GM18873 (cell line): Measurements from ENCODE around the gene SCN4B.
"Not testable (repeated sequence)": the region's sequence is repeated elsewhere in the genome, so short reads cannot be mapped to it uniquely, and the experiment has no call there.

Source experiments
- ATAC-seq: cut with Tn5 transposase; IDR thresholded peaks from one replicate; pipeline ENCODE4 v1.9.1; 2021; ENCODE audit warnings: mild to moderate bottlenecking, moderate library complexity, moderate number of reproducible peaks; ENCODE audit not compliant: unreplicated experiment, low FRiP score

The SCN4B gene, protein sequence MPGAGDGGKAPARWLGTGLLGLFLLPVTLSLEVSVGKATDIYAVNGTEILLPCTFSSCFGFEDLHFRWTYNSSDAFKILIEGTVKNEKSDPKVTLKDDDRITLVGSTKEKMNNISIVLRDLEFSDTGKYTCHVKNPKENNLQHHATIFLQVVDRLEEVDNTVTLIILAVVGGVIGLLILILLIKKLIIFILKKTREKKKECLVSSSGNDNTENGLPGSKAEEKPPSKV

DNA sequence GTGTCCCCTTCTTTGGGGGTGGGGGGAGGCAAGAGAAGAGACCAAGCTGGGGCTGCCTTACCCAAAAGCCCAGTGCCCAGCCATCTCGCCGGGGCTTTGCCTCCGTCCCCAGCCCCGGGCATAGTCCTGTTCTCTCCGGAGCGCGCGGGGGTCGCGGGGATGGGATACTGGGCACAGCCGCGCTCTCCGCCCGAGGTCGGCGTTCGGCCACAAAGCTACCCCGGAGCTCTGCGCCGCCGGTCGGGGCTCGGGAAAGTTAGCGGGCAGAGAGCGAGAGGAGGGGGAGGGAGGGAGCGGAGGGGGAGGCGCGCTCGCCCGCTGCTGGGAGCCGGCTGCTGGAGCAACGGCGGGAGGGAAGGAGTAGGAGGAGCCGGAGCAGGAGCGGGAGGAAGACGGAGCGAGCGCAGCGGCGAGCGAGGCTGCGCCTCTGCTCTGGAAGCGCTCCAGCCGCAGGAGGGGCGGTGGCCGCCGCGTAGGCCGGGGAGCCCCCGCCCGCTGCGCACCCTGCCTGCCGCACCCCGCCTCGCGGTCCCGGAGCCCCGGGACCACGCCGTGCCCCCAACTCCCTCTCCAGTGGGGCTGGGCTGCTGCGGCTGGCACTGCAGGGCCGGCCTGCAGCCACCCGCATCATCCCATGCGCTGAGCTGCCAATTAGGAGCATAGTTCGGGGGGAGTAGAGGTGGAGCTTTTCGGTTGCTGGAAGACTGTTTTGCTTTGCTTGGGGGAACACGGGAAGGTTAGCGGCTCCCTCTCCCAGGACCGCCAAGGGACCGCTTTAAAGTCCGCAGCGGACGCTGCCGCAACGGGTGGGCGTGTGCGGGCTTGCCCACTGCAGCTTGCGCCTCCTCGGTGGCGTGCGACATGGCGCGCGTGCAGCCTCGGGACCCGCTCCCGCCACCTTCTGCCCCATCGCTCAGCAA lies at the start of gene SCN4B:
SCN4B (minus strand) TSS at position 272 of the 920 bp plus-strand sequence; CDS start at position 122, 150 bp downstream.
- ATAC-seq: no peak

DNA sequence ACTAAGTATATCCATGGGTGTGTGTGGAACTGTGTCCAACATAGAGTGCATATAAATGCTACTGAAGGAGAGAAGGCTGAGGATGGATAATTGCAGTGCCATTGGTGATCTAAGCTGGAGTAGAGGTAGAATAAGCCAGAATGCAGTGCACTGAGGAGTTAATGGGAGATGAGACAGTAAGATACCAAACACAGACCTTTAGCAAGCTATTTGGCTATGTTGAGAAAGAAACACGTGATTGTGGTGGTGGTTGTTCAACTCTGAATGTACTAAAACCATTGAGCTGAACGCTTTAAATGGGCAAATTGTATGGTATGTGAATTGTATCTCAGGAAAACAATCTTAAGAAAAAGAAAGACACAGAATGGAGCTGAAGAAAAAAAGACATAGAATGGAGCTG lies 49.3 kb upstream of the SCN4B start:
- no peak for ATAC-seq

DNA sequence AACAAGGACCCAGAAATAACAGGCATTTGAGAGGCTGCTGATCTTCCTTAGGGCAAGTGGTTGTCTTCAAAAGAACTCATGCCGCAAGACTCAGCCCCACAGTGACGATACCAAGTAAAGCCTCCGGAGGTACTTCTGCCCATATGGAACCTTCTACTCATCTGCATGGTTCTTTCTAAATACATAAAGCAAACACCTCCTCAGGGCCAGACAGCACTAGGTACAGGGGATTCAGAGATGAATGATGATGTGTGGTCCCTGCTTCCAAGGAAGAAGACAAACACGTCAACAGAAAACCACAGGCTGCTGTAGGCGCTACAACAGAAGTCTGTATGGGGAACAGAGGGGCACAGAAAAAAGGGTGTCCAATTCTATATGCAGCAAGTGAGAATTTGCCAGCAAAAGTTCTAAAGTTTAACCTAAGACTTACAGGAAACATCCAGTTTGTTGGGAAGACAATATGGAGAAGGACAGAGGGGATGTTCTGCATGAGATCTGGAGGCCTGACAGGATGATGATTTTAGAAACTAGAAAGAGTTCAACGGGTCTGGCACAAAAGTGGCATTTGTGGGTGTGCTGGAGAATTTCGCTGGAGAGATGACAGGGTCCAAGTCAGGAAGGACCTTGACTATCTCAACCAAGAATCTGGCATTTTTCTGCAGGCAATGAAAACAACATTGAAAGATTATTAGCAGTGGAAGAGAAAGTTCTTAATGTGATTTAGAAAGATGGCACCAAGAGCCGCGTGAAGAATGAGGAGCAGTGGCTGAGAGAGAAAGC lies 48.5 kb upstream of the SCN4B start:
- no peak for ATAC-seq

DNA sequence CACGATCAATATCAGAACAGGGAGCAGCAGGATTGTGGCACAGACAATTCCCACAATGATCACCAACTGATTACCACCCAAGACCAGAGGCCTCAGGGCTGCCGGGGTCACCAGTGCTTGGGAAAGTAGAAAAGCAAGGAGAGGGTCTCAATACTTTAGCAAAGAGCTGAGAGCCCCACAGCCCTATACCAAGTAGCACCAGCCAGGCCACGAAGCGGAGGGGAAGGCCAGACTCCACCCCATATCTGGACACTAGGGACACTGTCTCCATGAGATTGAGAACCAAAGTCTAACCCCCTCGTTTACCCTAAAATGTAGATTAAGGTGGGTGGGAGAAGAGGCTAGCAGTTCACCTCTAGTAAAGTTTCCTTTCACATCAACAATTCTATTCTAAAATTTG lies 47.9 kb upstream of the SCN4B start:
- ATAC-seq: no peak

DNA sequence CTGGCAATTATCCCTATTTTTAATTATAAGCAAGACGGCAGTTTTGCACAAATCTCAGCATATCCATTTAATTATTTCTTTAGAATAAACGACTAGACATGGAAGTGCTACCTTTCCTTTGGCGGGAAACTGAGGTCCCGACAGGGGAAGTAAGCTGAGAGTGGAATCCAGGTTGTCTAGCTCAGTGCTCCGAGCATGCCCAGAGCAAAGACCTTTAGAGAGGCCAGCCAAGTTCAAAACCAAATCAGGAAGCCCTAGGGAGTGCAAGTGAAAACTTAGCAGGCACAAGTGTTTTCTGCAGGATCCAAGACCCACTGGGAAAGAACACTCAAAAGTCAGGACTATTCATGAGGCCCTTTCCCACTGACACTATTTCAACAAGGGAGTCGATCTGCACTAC lies 46.5 kb upstream of the SCN4B start:
- ATAC-seq: no peak

DNA sequence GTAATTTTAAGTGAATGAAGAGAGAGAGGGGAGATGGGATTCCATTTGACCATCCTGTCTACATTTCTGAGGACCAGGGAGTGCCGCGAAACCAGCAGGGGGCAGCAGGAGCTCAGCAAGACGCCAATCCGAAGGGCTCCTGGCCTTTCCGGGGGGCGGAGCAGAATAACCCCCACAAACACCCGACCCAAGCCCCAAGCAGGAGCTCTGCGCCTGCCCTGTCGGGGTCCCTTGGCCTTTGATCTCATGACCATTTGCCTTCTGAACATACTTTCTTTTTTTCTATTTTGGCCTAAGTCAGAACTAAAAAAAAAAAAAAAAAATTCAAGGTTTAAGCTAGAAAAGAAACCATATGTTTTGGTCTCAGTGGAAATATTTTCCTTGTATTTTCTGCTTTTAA lies 45.7 kb upstream of the SCN4B start:
- no peak for ATAC-seq

DNA sequence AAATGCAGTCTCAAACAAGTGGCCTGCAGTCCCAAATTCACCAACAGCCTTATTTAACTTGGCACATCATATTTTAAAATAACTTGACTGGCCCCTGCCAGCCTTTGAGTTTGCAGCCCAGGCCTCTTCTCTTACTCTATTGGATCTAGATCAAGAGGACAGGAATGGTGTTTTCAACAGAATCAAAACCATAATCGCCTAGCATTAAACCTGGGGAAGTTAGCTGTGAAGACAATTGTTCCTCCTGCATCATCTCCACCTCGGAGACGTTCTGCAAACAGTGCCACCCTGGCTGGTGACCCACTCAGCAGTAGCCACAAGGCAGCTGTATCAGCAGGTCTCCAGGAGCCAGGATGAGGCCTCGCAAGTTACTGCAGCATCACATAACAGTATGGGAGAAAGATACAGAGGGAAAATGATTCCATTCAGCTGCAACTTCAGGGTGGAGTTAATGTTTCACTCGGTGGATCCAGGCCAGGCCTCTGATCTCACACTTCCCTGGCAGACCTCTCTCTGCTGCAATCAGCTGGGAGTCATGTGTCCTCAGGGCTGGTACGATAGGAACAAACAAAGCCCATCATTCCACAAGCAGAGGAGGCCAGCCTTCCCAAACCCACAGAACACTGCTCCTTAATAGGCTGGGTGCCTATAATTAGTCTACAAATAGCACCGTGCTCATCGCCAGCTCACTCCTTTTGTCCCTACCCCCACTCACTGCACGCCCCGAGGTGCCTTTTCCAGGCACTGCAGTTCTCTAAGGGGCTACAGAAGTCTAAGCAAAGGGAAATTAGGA lies 42.4 kb upstream of the SCN4B start:
- ATAC-seq: no peak

DNA sequence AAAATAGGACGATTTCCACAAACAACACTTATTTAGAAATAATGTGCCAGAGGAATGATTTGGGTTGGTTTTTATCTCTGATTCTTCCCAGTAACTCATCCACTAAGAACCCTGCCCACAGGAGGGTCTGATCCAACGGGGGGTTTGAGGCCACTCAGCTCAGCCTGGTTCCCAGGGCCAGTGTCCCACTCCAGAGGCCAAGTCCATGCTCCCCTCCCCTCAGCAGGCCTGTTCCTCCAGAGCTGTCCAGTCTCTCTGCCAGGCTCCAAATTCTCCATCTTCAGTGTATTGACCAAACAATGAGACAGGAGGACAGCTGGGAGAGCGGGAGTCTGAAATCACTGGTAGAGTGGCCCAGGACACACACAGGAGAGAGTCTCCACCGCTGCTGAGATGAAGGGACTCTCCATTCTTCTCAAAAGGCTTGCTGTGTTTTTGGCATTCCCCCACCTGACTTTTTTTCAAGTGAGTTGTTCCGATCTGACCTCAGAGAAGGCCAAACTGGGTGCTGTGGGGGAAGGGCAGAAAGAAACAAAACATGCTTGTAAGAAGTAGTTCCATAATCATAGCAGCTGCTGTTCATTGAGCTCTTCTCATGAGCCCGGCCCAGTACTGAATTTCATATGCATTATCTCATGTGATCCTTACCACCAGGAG lies 41.4 kb upstream of the SCN4B start:
- ATAC-seq: no peak

DNA sequence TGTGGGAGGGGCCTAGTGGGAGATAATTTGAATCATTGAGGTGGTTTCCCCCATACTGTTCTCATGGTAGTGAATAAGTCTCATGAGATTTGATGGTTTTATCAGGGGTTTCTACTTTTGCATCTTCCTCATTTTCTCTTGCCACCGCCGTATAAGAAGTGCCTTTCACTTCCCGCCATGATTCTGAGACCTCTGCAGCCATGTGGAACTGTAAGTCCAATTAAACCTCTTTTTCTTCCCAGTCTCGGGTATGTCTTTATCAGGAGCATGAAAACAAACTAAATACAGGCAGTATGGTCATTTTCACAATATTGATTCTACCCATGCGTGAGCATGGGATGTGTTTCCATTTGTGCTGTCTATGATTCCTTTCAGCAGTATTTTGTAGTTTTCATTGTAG lies 40.2 kb upstream of the SCN4B start:
- not testable (repeated sequence) for ATAC-seq

DNA sequence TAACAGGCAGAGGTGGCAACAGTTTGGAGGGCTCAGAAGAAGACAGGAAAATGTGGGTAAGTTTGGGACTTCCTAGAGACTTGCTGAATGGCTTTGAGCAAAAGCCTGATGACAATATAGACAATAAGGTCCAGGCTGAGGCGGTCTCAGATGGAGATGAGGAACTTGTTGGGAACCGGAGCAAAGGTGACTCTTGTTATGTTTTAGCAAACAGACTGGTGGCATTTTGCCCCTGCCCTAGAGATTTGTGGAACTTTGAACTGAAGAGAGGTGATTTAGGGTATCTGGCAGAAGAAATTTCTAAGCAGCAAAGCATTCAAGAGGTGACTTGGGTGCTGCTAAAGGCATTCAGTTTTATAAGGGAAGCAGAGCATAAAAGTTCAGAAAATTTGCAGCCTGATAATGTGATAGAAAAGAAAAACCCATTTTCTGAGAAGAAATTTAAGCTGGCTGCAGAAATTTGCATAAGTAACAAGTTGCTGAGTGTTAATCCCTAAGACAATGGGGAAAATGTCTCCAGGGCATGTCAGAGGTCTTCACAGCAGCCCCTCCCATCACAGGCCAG lies 38.4 kb upstream of the SCN4B start:
- ATAC-seq: not testable (repeated sequence)

DNA sequence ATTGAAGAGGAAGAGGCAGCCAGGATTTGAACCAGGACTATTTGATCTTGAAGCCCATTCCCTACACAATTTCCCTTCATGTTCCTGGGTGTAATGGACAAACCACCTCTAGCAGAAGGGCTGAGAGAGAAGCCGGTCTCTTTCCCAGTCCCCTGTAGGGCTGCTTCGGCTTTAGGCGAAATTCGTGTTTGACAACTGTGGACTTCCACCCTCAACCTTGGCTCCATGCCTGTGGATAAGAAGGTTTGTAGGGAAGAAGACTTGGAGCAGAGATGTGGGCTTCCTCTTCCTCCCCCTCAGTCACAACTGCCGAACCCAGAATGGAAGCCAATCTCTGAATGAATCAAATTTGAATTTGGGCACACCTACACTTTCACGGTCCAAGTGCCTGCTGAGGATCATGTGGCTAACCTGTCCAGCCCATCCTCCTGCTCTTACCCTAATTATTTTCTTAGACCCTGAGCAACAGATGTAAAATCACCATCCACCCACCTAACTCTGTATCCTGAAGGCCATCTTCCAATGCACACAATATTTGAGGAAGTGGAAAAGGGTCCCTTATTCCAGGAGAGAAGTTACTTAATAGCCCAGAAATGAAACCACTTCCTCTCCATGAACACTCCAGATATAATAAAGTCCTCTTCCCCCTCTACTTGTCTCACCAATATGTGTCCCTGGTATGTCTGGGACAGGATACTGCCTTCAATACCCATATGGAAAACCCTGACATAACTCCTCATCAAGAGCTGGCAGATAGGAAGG lies 33.9 kb upstream of the SCN4B start:
- ATAC-seq: no peak

DNA sequence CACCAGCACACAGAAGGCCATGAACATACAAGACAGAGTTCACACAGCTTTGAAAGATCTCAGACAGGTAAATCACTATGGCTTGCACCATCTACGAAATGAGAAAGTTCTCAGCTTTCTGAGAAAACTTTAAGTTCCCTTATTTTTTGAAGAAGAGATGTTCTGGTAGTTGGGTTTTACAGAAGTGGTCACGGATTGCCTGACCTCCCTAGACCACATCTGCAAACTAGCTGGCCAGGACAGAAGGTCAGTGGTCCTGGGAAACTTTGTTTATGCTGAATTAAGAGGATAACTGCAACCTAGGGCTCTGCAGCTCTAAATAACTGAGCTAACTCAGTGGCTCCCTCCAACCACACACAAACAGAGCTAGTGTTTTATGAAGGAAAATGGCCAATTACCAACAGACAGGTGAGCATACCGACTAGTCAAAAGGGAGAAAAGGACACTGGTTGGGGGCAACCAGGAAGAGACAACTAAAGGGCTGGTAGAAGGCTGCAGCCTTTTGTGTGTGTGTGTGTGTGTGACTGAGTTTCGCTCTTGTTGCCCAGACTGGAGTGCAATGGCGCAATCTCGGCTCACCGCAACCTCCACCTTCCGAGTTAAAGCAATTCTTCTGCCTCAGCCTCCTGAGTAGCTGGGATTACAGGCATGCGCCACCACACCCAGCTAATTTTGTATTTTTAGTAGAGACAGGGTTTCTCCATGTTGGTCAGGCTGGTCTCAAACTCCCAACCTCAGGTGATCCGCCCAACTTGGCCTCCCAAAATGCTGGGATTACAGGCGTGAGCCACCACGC lies 32.4 kb upstream of the SCN4B start:
- ATAC-seq: no peak

DNA sequence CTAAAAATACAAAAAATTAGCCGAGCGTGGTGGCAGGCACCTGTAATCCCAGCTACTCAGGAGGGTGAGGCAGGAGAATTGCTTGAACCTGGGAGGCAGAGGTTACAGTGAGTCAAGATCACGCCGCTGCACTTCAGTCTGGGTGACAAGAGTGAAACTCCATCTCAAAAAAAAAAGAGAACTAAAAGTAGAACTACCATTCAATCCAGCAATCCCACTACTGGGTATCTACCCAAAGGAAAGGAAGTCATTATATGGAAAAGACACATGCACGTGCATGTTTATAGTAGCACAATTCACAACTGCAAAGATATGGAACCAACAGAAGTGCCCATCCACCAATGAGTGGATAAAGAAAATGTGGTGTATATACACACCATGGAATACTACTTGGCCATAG lies 31.1 kb upstream of the SCN4B start:
- not testable (repeated sequence) for ATAC-seq

DNA sequence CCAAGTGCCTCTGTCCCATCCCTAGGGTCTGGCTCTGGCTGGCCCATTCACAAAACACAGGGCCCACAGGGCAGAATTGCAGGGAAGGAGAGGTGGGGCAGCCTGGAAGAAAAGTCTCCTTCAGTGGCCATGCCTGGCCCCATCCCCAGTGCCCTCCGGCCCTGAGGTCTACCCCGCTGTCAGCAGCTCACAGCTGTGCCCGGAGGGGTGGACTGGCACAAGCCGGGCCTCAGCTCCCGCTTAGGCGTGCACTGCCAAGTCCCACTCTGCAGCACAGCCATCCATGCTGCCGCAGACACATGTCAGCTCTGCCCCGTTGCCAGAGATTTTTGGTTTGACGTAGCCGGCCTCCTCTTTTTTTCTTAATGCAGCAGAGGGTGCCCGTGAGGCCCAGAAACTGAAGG lies 27.7 kb upstream of the SCN4B start:
- no peak for ATAC-seq

DNA sequence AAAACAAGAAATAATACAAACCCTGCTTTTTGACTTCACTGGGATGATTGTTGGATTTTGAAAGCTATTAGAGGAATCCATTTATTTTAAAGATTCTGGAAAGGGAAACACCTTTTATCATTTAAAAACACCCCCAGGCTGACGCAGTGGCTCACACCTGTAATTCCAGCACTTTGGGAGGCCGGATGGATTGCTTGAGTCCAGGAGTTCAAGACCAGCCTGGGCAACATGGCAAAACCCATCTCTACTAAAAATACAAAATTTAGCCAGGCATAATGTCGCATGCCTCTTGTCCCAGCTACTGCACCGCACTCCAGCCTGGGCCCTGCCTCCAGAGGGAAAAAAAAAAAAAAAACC lies 24.1 kb upstream of the SCN4B start:
- no peak for ATAC-seq

DNA sequence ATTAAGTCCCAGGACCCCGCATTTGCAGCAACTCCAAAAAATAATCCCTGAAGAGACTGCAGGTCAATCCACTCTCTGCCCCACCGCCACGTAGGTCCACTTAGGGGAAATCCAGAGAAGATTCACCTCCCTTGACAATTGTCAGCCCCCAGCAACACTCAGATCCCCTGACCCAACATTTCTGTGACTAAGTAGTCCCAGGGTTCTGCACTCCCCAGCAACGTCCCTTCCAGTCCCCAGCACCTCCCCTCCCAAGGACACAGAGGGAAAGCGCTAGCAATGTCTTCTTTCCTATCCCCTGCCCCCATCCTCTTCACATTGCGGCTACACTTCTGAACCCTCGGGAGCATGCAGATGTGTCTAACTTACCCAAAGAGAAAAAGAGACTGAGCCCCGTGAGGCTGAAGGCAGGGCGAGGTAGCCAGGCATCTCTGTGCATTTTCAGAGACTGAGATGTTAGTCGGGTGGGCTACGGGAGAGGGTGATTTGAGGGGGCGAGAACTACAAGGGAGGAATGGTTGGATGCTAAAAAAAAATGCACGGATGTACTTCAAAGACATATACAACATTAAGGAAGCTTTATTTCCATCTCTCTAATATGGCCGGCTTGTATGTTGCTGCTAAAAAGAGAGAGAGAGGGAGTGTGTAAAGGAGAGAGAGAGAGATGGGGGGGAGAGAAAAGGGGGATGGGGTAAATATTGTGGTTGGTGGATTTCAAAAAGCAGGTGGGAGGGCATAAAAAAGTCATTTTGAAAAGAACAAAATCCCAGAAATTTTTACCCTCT lies 23.6 kb upstream of the SCN4B start, which contains the start of gene SCN2B:
SCN2B (minus strand) TSS at position 647 of the 785 bp plus-strand sequence; CDS start at position 439, 208 bp downstream.
- no peak for ATAC-seq
